ENCODE data around the gene HINT2.

Gene HINT2

GRCh38 chr9:35841645-35841900 is 26.7 kb upstream of the HINT2 start:
- H3K27me3 ChIP-seq (ENCODE audit: control insufficient read depth, insufficient read depth, low read length): no peaks in the 10 kb centered on the region
- H3K27ac ChIP-seq: no peak overlapping the region
- no peak overlapping the region for H3K4me3 ChIP-seq (ENCODE audit: low read depth, low read length)
- no peak for TF ChIP-seq CTCF (IDR thresholded peaks at IDR 0.05)
- no peak overlapping the region for H3K9ac ChIP-seq
- no peaks in the 10 kb centered on the region for H3K4me1 ChIP-seq
- no peaks in the 10 kb centered on the region for H3K79me2 ChIP-seq
- H3K9me3 ChIP-seq (ENCODE audit: control insufficient read depth, low read length): no peaks in the 10 kb centered on the region
- no peak overlapping the region for H3K4me2 ChIP-seq (ENCODE audit: low read length)
- no peak overlapping the region for H2AFZ ChIP-seq
- H3K36me3 ChIP-seq (ENCODE audit: control insufficient read depth, insufficient read depth, low read length): no peaks in the 10 kb centered on the region

DNA sequence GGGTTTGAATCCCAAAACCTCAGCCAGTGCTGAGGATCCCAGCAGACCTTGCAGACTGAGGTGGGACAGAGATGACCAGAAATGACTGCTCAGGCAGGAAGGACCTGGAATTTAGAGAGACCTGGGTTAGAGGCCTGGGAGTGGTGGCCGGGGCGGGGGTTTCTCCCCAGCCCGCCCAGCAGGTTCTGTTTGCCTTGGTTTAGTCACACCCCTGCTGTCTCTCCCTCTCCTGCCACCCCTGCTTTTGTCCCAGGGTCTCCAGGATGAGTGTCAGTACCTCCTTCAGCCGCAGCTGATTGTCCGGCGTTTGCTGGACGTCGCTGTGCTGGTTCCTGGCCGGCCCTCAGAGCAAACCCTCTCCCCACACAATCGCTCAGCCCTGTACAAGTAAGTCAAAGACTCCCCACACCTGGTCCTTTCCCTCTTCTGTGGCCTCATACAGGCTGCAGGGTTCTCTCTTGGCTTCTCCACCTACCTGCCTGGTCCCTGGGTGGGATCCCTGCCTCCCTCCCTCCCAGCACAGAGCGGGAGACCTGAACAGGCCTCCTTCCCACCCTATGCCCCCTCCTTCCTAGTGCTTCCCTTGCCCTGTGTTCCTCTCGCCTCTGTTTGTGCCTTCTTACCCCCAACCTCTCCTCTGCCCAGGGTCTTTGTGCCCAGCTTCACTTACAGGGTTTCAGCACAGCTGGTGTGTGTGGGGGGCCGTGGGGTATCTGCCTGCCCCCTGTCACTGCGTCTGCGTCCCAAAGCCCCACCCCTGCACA is 26.2 kb upstream of the HINT2 start:
- H2AFZ ChIP-seq: no peak overlapping the region
- no peak overlapping the region for H3K4me3 ChIP-seq (ENCODE audit: low read depth, low read length)
- no peaks in the 10 kb centered on the region for H3K79me2 ChIP-seq
- no peak overlapping the region for H3K4me2 ChIP-seq (ENCODE audit: low read length)
- no peak for TF ChIP-seq CTCF (IDR thresholded peaks at IDR 0.05)
- no peaks in the 10 kb centered on the region for H3K36me3 ChIP-seq (ENCODE audit: control insufficient read depth, insufficient read depth, low read length)
- H3K27me3 ChIP-seq (ENCODE audit: control insufficient read depth, insufficient read depth, low read length): no peaks in the 10 kb centered on the region
- H3K27ac ChIP-seq: no peak overlapping the region
- H3K9me3 ChIP-seq (ENCODE audit: control insufficient read depth, low read length): no peaks in the 10 kb centered on the region
- no peak overlapping the region for H3K9ac ChIP-seq
- H3K4me1 ChIP-seq: no peaks in the 10 kb centered on the region

- H3K4me1 ChIP-seq: no peaks in the 10 kb centered on the region
- H3K4me3 ChIP-seq (ENCODE audit: low read depth, low read length): no peak overlapping the region
- no peak overlapping the region for H3K27ac ChIP-seq
- no peak overlapping the region for H2AFZ ChIP-seq
- TF ChIP-seq CTCF (IDR thresholded peaks at IDR 0.05): no peak
- no peaks in the 10 kb centered on the region for H3K79me2 ChIP-seq
- H3K36me3 ChIP-seq (ENCODE audit: control insufficient read depth, insufficient read depth, low read length): no peaks in the 10 kb centered on the region
- no peak overlapping the region for H3K9ac ChIP-seq
- H3K9me3 ChIP-seq (ENCODE audit: control insufficient read depth, low read length): no peaks in the 10 kb centered on the region
- H3K27me3 ChIP-seq (ENCODE audit: control insufficient read depth, insufficient read depth, low read length): no peaks in the 10 kb centered on the region
- no peak overlapping the region for H3K4me2 ChIP-seq (ENCODE audit: low read length)
Observed at GRCh38 chr9:35839926-35840325, 25.1 kb upstream of the HINT2 start.

- Histone ChIP-seq H3K9me3 (ENCODE audit: control insufficient read depth, low read length) (no peaks in the 10 kb centered on the region), H3K27me3 (ENCODE audit: control insufficient read depth, insufficient read depth, low read length) (no peaks in the 10 kb centered on the region), H2AFZ (no peak overlapping the region), H3K4me1 (peaks cover 6% of the 10 kb centered on the region), H3K9ac (no peak overlapping the region), H3K4me2 (ENCODE audit: low read length) (no peak overlapping the region), H3K27ac (no peak overlapping the region), H3K36me3 (ENCODE audit: control insufficient read depth, insufficient read depth, low read length) (no peaks in the 10 kb centered on the region), H3K79me2 (no peaks in the 10 kb centered on the region), H3K4me3 (ENCODE audit: low read depth, low read length) (no peak overlapping the region)
- no peak for TF ChIP-seq CTCF (IDR thresholded peaks at IDR 0.05)
Observed at GRCh38 chr9:35836595-35836994, 21.8 kb upstream of the HINT2 start.

GRCh38 chr9:35835766-35836165 is 20.9 kb upstream of the HINT2 start:
- no peak overlapping the region for H3K9ac ChIP-seq
- H3K27ac ChIP-seq: no peak overlapping the region

More at GRCh38 chr9:35835766-35836165, 20.9 kb upstream of the HINT2 start:
- Histone ChIP-seq H3K79me2 (no peaks in the 10 kb centered on the region), H3K4me3 (ENCODE audit: low read depth, low read length) (no peak overlapping the region), H3K9me3 (ENCODE audit: control insufficient read depth, low read length) (no peaks in the 10 kb centered on the region), H3K4me2 (ENCODE audit: low read length) (no peak overlapping the region), H3K4me1 (peaks cover 6% of the 10 kb centered on the region), H3K36me3 (ENCODE audit: control insufficient read depth, insufficient read depth, low read length) (no peaks in the 10 kb centered on the region), H3K27me3 (ENCODE audit: control insufficient read depth, insufficient read depth, low read length) (no peaks in the 10 kb centered on the region), H2AFZ (no peak overlapping the region)
- TF ChIP-seq CTCF (IDR thresholded peaks at IDR 0.05): no peak
